Heart right ventricle (tissue), 16 donors: ENCODE results near the gene NAT16. TPM values are rescaled to one million over a fixed set of nuclear protein-coding genes. Genes with fewer than 3 reads are reported as not detected.
"Not testable (repeated sequence)": the region's sequence is repeated elsewhere in the genome, so short reads cannot be mapped to it uniquely, and the experiment has no call there.

Source experiments
- ATAC-seq, 8 donors: fragments of 200-7000 bp; cut with Tn5 transposase; one replicate each; pipeline ENCODE4 v1.9.1; 2020; ENCODE audit warnings: mild to moderate bottlenecking in 8 of 8, moderate library complexity in 8 of 8, moderate number of reproducible peaks in 1 of 8
- DNase-seq, 2 donors: peaks; one replicate each; pipeline ENCODE4 v3.0.0-alpha.2; 2020
- H3K27ac ChIP-seq, 10 donors: fragments of 200-600 bp; sonication (generic) in 2 of 10; one replicate each; pipeline versions ENCODE4 v1.5.0 to v1.8.0; 2020 to 2022; ENCODE audit warnings: mild to moderate bottlenecking in 3 of 10
- H3K27me3 ChIP-seq, 7 donors: fragments of 200-600 bp; one replicate each; pipeline ENCODE4 v1.8.0; 2021 to 2022; ENCODE audit warnings: mild to moderate bottlenecking in 2 of 7
- H3K36me3 ChIP-seq, 9 donors: fragments of 200-600 bp; sonication (generic) in 1 of 9; one replicate each; pipeline versions ENCODE4 v1.5.0 to v1.8.0; 2020 to 2022; ENCODE audit warnings: mild to moderate bottlenecking in 2 of 9
- H3K4me1 ChIP-seq, 9 donors: fragments of 200-600 bp; sonication (generic) in 1 of 9; one replicate each; pipeline versions ENCODE4 v1.5.0 to v1.8.0; 2020 to 2022; ENCODE audit warnings: mild to moderate bottlenecking in 4 of 9
- H3K4me3 ChIP-seq, 10 donors: fragments of 200-600 bp; sonication (generic) in 2 of 10; one replicate each; pipeline versions ENCODE4 v1.5.0 to v1.8.0; 2020 to 2022; ENCODE audit warnings: mild to moderate bottlenecking in 7 of 10, moderate library complexity in 2 of 10
- H3K9me3 ChIP-seq, 11 donors: fragments of 200-600 bp in 10 of 11; sonication (generic) in 2 of 11; one replicate each; pipeline versions ENCODE4 v1.5.0 to v1.8.0; 2013 to 2022; ENCODE audit warnings: mild to moderate bottlenecking in 2 of 11, control low read depth in 1 of 11, moderate library complexity in 1 of 11
- CTCF ChIP-seq, 9 donors: fragments of 200-600 bp; sonication (generic) in 2 of 9; IDR thresholded peaks; one replicate each; pipeline versions ENCODE4 v1.5.0 to v1.8.0; 2021 to 2022; ENCODE audit warnings: antibody characterized with exemption in 9 of 9, mild to moderate bottlenecking in 5 of 9, moderate library complexity in 1 of 9
- WGBS, 2 donors: extraction: QIAGEN DNeasy Blood & Tissue Kit; methylation state at CpG; one replicate each; pipeline ENCODE4 v1.1.7; 2013; ENCODE audit warnings: inconsistent platforms in 1 of 2; 5-methylcytosine and 5-hydroxymethylcytosine counted together
- intact Hi-C, 10 donors: fragments of 100-400 bp; cut with DNase I; formaldehyde crosslinking; loops; one replicate each; pipeline versions ENCODE4 v1.11.1 to v1.14.2; 2022
- polyA plus RNA-seq, 2 donors: library from polyadenylated mRNA; stranded (reverse); fragments of 200-250 nt; gene quantifications; one replicate each; pipeline ENCODE4 v1.2.3, GENCODE V29; 2013
- total RNA-seq, 10 donors: library from RNA; stranded (reverse); fragmentation: NEBNext Ultra II Directional in 3 of 10; extraction: Animal tissue kit (Norgen Biotek cat#: 25700) in 3 of 10; gene quantifications; one replicate each; pipeline versions ENCODE4 v1.2.1 to v1.2.4, GENCODE V29; 2021 to 2023
- donor health status: Arrhythmogenic right ventricular cardiomyopathy.
- donor health status: ischemic (EF 13 %, LVEDD 7.1; RV severe dilation, severe dysfunction).
- donor health status: healthy with polysubstance abuse.
- donor health status: DM: no; HTN: yes; CAD: no.
- donor health status: DM: no; HTN: no; CAD: no.
- donor health status: ischemic (EF 25% LVEDD 6.9; RV normal size, moderate dysfunction).
- donor health status: ischemic (EF 25% LVEDD 5.7; RV mildly dilated, moderate dysfunction).
- donor health status: healthy.
- donor health status: DM: yes; HTN: yes; CAD: no.
- donor health status: Ischemic cardiomyopathy.
- donor health status: ischemic (EF 35%, LVEDD 5.7; RV mildly dilated, moderate dysfunction).
- donor health status: nonischemic (EF 11% LVEDD 7.7; RV severe dilation, severe dysfunction).
- donor health status: DM: yes; HTN: yes; CAD: no.
- donor health status: PGD.
- donor health status: ischemic (EF 29% LVEDD 5.4; RV normal size, mild dysfunction).
- donor health status: nonischemic (EF 23%, LVEDD 6.1; RV moderate dilation, normal function).

Gene NAT16
- total and polyA plus RNA-seq, 12 donors, result not detected

GRCh38 chr7:101133621-101134398, 46.3 kb downstream of the NAT16 start:
- Histone ChIP-seq H3K9me3 (no peaks in the 10 kb centered on the region), H3K27me3 (peaks cover 0 to 7% (median 0%) of the 10 kb centered on the region in 7 donors), H3K27ac (peak overlapping the region in 1 of 10 donors; percentile 26), H3K36me3 (peaks cover 0 to 49% (median 0%) of the 10 kb centered on the region in 9 donors), H3K4me3 (no peak overlapping the region), H3K4me1 (peaks cover 7 to 44% (median 13%) of the 10 kb centered on the region in 9 donors)
- intact Hi-C loops, result loop anchor here in 2 of 10 donors (5.0 to 10.0 kb wide), 2 partner anchors 37 to 239 kb away; partner anchors contain the start of gene ACHE (in 1 of the 2)
- no peak for DNase-seq
- ATAC-seq, result no peak
- no peak for TF ChIP-seq CTCF (IDR thresholded peaks at IDR 0.05)
- WGBS, 2 donors, result 85 to 86% methylated on average over 15 of the region's 15 CpGs

DNA sequence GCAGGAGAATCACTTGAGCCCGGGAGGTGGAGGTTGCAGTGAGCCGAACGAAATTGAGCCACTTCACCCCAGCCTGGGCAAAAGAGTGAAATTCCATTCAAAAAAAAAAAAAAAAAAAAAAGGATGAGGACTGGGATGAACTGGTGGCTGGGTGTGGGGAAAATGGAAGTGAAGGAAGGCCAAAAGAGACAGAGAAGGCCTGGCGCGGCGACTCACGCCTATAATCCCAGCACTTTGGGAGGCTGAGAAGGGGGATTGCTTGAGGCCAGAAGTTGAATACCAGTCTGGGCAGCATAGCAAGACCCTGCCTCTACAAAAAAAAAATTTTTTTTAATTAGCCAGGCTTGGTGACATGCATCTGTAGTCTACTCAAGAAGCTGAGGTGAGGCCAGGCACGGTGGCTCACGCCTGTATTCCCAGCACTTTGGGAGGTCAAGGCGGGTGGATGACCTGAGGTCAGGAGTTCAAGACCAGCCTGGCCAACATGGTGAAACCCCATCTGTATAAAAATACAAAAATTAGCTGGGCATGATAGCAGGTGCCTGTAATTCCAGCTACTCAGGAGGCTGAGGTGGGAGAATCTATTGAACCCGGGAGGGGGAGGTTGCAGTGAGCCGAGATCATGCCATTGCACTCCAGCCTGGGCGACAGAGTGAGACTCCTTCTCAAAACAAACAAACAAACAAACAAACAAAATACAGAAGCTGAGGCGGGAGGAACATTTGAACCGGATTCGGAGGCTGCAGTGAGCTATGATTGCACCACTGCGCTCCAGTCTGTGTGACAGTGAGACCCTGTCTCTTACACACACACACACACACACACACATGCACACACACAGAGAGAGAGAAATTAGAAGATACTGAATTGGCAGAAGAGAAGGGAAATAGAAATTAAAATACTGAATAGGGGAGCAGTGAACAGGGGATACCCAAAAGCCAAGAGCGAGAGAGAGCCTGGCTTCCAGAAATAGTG, 47.2 kb downstream of the NAT16 start:
- Histone ChIP-seq H3K4me1 (peaks cover 4 to 43% (median 7%) of the 10 kb centered on the region in 9 donors), H3K36me3 (peaks cover 0 to 49% (median 0%) of the 10 kb centered on the region in 9 donors)
- H3K27me3 ChIP-seq, DNase-seq, ATAC-seq, H3K4me3 ChIP-seq, H3K9me3 ChIP-seq, H3K27ac ChIP-seq: not testable (repeated sequence)
- WGBS, 2 donors, result 86 to 91% methylated on average over 18 of the region's 18 CpGs
- intact Hi-C loops, result loop anchor here in 2 of 10 donors (5.0 to 10.0 kb wide), 2 partner anchors 36 to 238 kb away; partner anchors contain the start of gene ACHE (in 1 of the 2)

DNA sequence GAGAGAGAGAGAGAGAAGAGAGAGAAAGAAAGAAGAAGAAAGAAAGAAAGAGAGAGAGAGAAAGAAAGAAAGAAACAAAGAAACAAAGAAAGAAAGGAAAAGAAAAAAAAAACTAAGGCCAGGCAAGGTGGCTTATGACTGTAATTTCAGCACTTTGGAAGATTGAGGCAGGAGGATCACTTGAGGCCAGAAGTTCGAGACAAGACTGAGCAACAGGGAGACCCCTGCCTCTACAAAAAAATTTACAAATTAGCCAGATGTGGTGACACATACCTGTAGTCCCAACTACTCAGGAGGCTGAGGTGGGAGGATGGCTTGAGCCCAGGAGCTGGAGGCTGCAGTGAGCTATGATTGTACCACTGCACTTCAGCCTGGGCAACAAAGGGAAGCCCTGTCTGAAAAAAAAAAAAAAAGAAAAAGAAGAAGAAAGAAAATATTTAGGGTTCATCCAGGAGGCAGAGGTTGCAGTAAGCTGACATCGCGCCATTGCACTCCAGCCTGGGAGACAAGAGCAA, 50.4 kb downstream of the NAT16 start:
- intact Hi-C loops, result loop anchor here in 3 of 10 donors (5.0 to 10.0 kb wide), 3 partner anchors 32 to 235 kb away; partner anchors contain the start of genes ACHE (in 1 of the 3) and TRIM56 (in 1 of the 3)
- H3K9me3 ChIP-seq, result no peaks in the 10 kb centered on the region
- H3K4me3 ChIP-seq, result no peak overlapping the region
- peaks cover 0 to 31% (median 0%) of the 10 kb centered on the region in 9 donors for H3K36me3 ChIP-seq
- WGBS, 2 donors, result 96 to 98% methylated on average over 3 of the region's 3 CpGs
- ATAC-seq (no peak), DNase-seq (no peak)
- H3K4me1 ChIP-seq, result peaks cover 10 to 54% (median 31%) of the 10 kb centered on the region in 9 donors
- H3K27ac ChIP-seq, result no peak overlapping the region
- H3K27me3 ChIP-seq, result peaks cover 0 to 18% (median 0%) of the 10 kb centered on the region in 7 donors
- TF ChIP-seq CTCF (IDR thresholded peaks at IDR 0.05), result no peak

- Histone ChIP-seq H3K9me3 (no peaks in the 10 kb centered on the region), H3K27ac (peak overlapping the region in 2 of 10 donors; percentile 59 to 75), H3K4me3 (peak overlapping the region in 6 of 10 donors; percentile 9 to 49 (median 41)), H3K27me3 (peaks cover 0 to 18% (median 0%) of the 10 kb centered on the region in 7 donors), H3K36me3 (peaks cover 0 to 22% (median 0%) of the 10 kb centered on the region in 9 donors), H3K4me1 (peaks cover 10 to 58% (median 37%) of the 10 kb centered on the region in 9 donors)
- 87 to 88% methylated on average over 14 of the region's 14 CpGs for WGBS, 2 donors
- intact Hi-C loops, result loop anchor here in 1 of 10 donors (5.0 kb wide), 1 partner anchor 41 kb away; the partner anchor contains the start of gene TRIM56
- TF ChIP-seq CTCF (IDR thresholded peaks at IDR 0.05), result no peak
- ATAC-seq (no peak), DNase-seq (no peak)
Measured at GRCh38 chr7:101128040-101128834, 51.9 kb downstream of the NAT16 start.
